WI38 (cell line): ENCODE data around the gene SMCHD1.
"Not testable (repeated sequence)": the region's sequence is repeated elsewhere in the genome, so short reads cannot be mapped to it uniquely, and the experiment has no call there.

Experiments used
- H3K4me3 ChIP-seq: 2 replicates; pipeline ENCODE4 v1.5.1; 2011; ENCODE audit warnings: low read depth, mild to moderate bottlenecking, control low read depth, low read length
- TF ChIP-seq, protein P1 (sequence below): IDR thresholded peaks from 2 replicates; pipeline ENCODE4 v1.5.1; 2012; ENCODE audit warnings: low read depth, mild to moderate bottlenecking, control low read depth, low read length

SMCHD1 gene

DNA sequence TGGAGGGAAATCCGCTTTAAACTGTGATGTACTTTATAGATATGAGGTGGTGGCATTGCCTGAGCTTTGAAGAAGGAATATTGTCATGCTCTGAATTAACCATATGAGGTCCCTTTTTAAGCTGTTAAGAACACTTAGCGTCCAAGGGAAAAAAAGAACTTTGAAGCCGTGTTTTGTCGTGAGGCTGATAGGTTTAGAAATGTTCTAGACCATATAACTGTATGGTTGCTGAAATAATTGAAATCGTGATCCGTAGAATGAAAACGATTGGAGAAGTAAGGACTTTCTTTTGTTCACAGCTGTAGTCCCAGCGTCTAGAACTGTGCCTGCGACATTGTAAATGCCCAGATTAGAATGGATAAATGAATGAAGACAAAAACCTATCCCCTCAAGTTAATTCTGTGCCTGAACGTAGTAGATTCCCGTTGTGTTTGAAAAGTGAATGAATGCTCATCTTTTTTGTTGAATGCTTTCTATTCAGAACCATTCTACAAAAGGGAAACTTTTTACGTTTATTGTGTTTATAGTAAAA lies 1.5 kb downstream of the SMCHD1 start:
- H3K4me3 ChIP-seq, result peak overlapping the region; percentile 93

DNA sequence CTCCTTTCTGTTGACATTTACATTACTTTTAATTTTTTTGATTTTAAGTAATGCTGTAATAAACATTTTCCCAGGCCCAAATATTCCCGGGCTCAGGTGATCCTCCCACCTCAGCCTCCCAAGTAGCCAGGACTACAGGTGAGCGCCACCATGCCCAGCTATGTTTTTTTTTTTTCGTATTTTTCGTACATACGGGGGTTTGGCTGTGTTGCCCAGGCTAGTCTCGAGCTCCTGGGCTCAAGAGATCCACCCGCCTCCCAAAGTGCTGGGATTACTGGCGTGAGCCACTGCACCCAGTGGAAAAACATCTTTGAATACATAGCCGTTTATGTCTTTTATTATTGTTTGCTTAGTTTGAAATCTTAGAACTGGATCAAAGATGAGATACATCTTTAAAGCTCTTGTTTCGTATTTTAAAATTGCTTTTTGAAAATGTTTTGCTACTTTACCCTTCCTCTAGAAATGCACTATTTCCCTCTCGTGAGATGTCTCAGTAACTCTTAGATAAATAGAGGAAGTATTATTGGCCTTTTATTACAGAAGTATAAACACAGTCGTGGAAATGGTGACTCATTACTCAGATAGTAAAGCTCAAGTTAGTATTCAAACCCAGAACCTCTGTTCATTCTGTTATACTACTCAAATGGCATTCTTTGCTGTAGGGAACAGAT lies 2.4 kb downstream of the SMCHD1 start:
- TF ChIP-seq, protein P1, sequence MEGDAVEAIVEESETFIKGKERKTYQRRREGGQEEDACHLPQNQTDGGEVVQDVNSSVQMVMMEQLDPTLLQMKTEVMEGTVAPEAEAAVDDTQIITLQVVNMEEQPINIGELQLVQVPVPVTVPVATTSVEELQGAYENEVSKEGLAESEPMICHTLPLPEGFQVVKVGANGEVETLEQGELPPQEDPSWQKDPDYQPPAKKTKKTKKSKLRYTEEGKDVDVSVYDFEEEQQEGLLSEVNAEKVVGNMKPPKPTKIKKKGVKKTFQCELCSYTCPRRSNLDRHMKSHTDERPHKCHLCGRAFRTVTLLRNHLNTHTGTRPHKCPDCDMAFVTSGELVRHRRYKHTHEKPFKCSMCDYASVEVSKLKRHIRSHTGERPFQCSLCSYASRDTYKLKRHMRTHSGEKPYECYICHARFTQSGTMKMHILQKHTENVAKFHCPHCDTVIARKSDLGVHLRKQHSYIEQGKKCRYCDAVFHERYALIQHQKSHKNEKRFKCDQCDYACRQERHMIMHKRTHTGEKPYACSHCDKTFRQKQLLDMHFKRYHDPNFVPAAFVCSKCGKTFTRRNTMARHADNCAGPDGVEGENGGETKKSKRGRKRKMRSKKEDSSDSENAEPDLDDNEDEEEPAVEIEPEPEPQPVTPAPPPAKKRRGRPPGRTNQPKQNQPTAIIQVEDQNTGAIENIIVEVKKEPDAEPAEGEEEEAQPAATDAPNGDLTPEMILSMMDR, result no peak
- peak overlapping the region; percentile 93 for H3K4me3 ChIP-seq

More for the DNA sequence above, 1.5 kb downstream of the SMCHD1 start:
- TF ChIP-seq, protein P1, result no peak

DNA sequence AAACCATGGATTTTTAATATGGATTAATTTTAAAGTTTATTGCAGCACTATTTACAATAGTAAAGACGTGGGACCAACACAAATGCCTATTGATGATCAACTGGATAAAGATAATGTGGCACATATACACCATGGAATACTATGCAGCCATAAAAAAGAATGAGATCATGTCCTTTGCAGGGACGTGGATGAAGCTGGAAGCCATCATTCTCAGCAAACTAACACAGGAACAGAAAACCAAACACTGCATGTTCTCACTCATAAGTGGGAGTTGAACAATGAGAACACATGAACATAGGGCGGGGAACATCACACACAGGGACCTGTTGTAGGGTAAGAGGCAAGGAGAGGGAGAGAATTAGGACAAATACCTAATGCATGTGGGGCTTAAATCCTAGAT lies 5.3 kb downstream of the SMCHD1 start:
- H3K4me3 ChIP-seq, result not testable (repeated sequence)

DNA sequence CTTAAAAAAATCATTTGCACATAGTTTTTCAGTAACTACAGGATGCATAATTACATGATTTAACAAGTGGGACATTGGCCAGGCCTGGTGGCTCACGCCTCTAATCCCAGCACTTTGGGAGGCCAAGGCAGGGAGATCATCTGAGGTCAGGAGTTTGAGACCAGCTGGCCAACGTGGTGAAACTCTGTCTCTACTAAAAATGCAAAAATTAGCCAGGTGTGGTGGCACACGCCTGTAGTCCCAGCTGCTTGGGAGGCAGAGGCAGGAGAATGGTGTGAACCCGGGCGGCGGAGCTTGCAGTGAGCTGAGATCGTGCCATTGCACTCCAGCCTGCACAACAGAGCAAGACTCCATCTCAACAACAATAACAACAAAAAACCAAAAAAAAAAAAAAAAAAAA lies 6.8 kb downstream of the SMCHD1 start:
- H3K4me3 ChIP-seq, result not testable (repeated sequence)

DNA sequence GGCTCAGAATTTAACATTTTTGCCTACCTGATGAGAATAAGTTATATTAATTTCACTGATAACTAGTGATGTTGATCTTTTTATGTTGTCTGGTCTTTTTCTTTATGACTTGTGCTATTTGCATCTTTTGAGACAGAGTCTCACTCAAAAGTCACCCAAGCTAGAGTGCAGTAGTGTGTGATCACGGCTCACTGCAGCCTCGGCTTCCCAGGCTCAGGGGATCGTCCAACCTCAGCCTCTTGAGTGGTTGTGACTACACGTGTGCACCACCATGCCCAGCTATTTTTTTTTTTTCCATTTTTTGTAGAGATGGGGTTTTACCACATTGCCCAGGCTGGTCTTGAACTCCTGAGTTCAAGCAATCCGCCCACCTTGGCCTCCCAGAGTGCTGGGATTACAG lies 7.5 kb downstream of the SMCHD1 start:
- H3K4me3 ChIP-seq, result no peak overlapping the region
- TF ChIP-seq, protein P1, result no peak

DNA sequence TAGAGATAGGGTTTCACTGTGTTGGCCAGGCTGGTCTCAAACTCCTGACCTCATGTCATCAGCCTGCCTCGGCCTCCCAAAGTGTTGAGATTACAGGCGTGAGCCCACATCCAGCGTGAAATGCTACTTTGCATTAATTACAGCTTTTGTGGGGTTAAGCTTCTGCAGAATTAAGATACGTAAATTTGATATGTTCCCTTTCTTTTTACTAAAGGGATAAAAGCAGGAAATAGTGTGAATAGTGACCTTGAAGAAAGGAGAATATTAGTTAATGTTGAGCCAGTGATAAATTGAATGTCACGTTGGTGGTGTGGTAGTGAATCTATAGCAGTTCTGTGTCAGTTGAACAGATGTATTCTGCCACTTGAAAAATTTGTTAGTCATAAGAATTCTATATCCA lies 16.9 kb downstream of the SMCHD1 start:
- H3K4me3 ChIP-seq, result no peak overlapping the region
- TF ChIP-seq, protein P1, result no peak

DNA sequence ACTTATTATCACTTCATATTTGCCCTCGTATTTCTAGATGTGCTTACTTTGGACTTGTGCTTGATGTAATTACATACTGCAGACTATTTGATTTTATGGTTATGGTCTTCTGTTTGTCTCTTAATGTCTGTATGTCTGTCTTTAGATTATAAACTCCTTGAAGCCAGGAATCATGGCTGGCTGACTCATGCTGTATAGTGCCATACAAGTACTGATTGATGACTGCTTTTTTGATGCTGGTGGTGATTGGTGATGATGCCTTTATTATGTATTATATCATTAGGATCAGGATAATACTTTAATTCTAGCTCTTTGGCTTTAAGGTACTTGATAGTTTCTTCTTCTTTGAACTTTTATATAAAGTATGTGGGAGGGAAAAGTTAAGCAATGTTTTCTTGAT lies 17.3 kb downstream of the SMCHD1 start:
- H3K4me3 ChIP-seq, result no peak overlapping the region
- TF ChIP-seq, protein P1, result no peak

DNA sequence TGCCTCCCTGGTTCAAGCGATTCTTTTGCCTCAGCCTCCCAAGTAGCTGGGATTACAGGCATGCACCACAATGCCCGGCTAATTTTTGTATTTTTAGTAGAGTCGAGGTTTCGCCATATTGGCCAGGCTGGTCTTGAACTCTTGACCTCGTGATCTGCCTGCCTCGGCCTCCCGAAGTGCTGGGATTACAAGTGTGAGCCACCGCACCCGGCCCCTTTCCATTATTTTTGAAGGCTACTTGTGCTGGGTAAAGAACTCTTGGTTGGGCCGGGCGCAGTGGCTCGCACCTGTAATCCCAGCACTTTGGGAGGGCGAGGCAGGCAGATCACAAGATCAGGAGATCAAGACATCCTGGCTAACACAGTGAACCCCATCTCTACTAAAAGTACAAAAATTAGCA lies 23.4 kb downstream of the SMCHD1 start:
- H3K4me3 ChIP-seq, result not testable (repeated sequence)

DNA sequence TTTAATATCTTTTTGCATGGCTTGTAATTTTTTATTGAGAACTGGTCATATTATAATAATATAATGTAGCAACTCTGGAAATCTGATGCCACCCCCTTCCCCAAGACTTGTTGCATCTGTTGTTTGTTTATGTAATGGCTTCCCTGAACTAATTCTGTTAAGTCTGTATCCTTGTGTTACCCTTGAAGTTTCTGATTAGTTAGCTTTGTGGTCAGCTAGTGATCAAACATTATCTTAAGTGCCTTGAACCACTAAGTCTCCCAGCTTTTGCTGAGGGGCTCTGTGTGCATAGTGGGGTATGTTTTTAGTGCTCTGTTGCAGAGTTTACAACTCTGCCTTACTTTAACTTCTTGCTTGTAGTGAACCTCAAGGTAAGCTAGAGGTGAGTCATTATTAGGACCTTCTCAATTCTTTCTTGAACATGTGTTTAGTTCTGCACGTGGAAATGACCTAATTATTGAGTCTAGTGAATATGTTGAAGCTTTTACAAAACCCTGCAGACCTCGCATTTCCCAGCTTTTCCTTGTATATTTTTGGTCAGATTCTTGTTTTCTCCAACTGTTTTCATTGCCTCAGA lies 24.8 kb downstream of the SMCHD1 start:
- TF ChIP-seq, protein P1, result no peak
- H3K4me3 ChIP-seq, result no peak overlapping the region
